Activated T-cell treated with anti-CD3 and anti-CD28 coated beads, Interleukin-2, amount 50 U/mL, for 4 hours (primary cell): ENCODE data around the gene DNAJA4. TPM values are rescaled to one million over a fixed set of nuclear protein-coding genes. Genes with fewer than 3 reads are reported as not detected.
A peak's percentile ranks its signal among the peaks of the same experiment; 100 is the strongest.
"Not testable (repeated sequence)": the region's sequence is repeated elsewhere in the genome, so short reads cannot be mapped to it uniquely, and the experiment has no call there.

Experiments
- ATAC-seq, 2 donors: fragments of 200-7000 bp; cut with Tn5 transposase; one replicate each; pipeline ENCODE4 v1.10.0; 2021
- DNase-seq: peaks from one replicate; pipeline ENCODE4 v3.0.0-alpha.2; 2020
- H3K27me3 Mint-ChIP-seq: one replicate; pipeline ENCODE4 v1.8.0; 2021; ENCODE audit warnings: low read depth, mixed read lengths
- H3K36me3 Mint-ChIP-seq: one replicate; pipeline ENCODE4 v1.8.0; 2022; ENCODE audit warnings: mixed read lengths; ENCODE audit not compliant: insufficient read depth
- H3K4me1 Mint-ChIP-seq: one replicate; pipeline ENCODE4 v1.8.0; 2021; ENCODE audit warnings: low read depth, mixed read lengths
- H3K4me3 Mint-ChIP-seq: one replicate; pipeline ENCODE4 v1.8.0; 2021; ENCODE audit warnings: mild to moderate bottlenecking, moderate library complexity, mixed read lengths
- H3K9me3 Mint-ChIP-seq: one replicate; pipeline ENCODE4 v1.8.0; 2021; ENCODE audit warnings: mixed read lengths
- total RNA-seq, 3 donors: library from RNA; stranded (reverse); gene quantifications; one replicate each; pipeline ENCODE4 v1.2.1, GENCODE V29; 2021

Gene DNAJA4
- total RNA-seq, 3 donors from 2014 or later, result 39.0 to 42.2 (median 42.0) TPM

GRCh38 chr15:78236491-78236890 is 27.9 kb upstream of the DNAJA4 start:
- H3K36me3 Mint-ChIP-seq, result no peaks in the 10 kb centered on the region
- ATAC-seq (no peak), DNase-seq (no peak)
- H3K4me3 Mint-ChIP-seq, result no peak overlapping the region
- peaks cover 6% of the 10 kb centered on the region for H3K27me3 Mint-ChIP-seq
- no peaks in the 10 kb centered on the region for H3K9me3 Mint-ChIP-seq
- H3K4me1 Mint-ChIP-seq, result peaks cover 2% of the 10 kb centered on the region

- H3K27me3 Mint-ChIP-seq, result peaks cover 6% of the 10 kb centered on the region
- peaks cover 2% of the 10 kb centered on the region for H3K4me1 Mint-ChIP-seq
- ATAC-seq (no peak), DNase-seq (no peak)
- H3K9me3 Mint-ChIP-seq, result no peaks in the 10 kb centered on the region
- no peaks in the 10 kb centered on the region for H3K36me3 Mint-ChIP-seq
- H3K4me3 Mint-ChIP-seq, result no peak overlapping the region
These were observed 27.2 kb upstream of the DNAJA4 start for GRCh38 chr15:78237146-78237545.

GRCh38 chr15:78239811-78240210 is 24.6 kb upstream of the DNAJA4 start:
- Mint-ChIP-seq H3K4me1 (peaks cover 2% of the 10 kb centered on the region), H3K27me3 (peaks cover under 1% of the 10 kb centered on the region), H3K9me3 (no peaks in the 10 kb centered on the region), H3K36me3 (no peaks in the 10 kb centered on the region), H3K4me3 (no peak overlapping the region)
- DNase-seq, result no peak
- no peak for ATAC-seq

DNA sequence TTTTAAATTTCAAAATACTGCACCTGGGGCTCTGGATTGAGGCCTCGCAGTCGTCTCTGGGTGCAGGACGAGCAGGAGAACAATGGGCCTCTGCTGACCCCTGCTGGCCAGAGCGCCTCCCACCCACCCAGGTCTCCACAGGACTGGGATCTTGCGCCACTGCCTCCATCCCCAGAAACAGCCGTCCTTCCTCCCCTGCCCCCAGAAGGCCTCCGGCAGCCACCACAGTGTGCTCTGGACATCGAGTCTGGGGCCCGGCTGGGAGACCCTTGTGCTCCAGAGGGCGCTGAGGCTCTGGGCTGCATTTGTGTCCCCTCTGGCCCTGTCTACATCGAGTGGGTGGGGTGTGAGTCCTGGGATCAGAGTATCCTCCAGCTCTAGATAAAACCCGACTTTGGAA is 23.3 kb upstream of the DNAJA4 start:
- Mint-ChIP-seq H3K27me3 (no peaks in the 10 kb centered on the region), H3K4me3 (no peak overlapping the region), H3K36me3 (no peaks in the 10 kb centered on the region), H3K4me1 (peaks cover 2% of the 10 kb centered on the region), H3K9me3 (no peaks in the 10 kb centered on the region)
- ATAC-seq (peak; percentile 90 to 91), DNase-seq (peak; percentile 82)

DNA sequence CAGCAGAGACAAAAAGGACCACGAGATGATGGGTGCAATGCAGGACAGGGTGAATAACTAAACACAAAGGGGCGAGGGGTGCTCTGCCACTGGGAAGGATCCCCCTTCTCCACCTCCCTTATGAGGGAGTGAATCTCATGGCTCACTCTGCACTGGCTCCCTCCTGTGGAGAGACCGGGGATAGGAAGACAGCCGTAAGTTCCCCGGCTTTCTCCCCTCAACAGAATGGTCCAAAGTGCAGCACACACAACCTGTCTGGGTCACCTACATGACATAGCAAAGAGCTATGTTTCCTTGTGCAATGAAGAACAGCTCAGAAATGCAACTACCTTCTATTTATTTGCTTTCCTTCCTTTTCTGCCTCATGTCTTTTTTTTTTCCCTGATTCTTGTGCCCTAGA is 22.2 kb upstream of the DNAJA4 start:
- DNase-seq (no peak), ATAC-seq (no peak)

DNA sequence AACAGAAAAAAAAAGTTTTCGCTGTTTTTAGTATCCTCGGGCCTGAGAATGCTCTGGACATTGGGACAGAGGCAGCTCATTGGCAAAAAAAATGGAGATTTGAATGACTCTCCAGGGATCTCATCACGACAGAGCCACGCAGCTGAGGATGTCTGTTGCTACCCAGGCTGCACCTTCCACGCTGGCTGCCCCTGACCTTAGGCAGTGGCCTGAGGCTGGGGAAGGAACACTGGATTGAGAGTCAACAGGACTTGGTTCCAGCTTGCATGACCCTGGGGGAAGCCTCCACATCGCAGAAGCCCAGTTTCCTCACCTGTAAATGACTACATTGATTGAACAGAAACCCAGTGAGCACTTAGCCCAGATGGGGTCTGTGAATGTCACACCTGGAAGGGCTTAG is 21.3 kb upstream of the DNAJA4 start:
- H3K27me3 Mint-ChIP-seq, result no peaks in the 10 kb centered on the region
- no peak overlapping the region for H3K4me3 Mint-ChIP-seq
- no peak for DNase-seq
- H3K4me1 Mint-ChIP-seq, result peaks cover 2% of the 10 kb centered on the region
- ATAC-seq, result no peak
- H3K36me3 Mint-ChIP-seq, result no peaks in the 10 kb centered on the region
- no peaks in the 10 kb centered on the region for H3K9me3 Mint-ChIP-seq

More for the DNA sequence above, 22.2 kb upstream of the DNAJA4 start:
- Mint-ChIP-seq H3K27me3 (no peaks in the 10 kb centered on the region), H3K4me1 (peaks cover 2% of the 10 kb centered on the region), H3K9me3 (no peaks in the 10 kb centered on the region), H3K36me3 (no peaks in the 10 kb centered on the region), H3K4me3 (no peak overlapping the region)

- ATAC-seq, result no peak
- Mint-ChIP-seq H3K4me3 (no peak overlapping the region), H3K36me3 (no peaks in the 10 kb centered on the region), H3K9me3 (no peaks in the 10 kb centered on the region), H3K4me1 (peaks cover 2% of the 10 kb centered on the region), H3K27me3 (no peaks in the 10 kb centered on the region)
- no peak for DNase-seq
These were observed 20.8 kb upstream of the DNAJA4 start for GRCh38 chr15:78243491-78243941.

DNA sequence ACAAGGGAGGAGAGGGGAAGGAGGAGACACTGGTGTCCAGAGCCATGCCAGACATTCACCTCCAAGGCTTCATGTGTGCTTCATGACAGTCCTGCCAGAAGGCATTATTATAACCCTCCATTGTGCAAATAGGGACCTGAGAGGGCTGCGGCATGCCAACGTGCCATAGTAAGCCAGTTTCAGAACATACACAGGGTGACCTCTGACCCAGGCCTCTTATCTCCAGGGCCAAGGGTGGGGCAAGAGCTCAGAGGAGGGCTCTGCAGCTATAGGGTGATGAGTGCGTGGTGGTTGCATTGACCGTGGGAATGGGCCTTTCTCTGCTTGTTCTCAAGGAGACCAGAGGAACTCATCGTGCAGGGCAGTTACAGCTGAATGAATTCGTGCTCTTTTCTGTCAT is 20.3 kb upstream of the DNAJA4 start:
- ATAC-seq, result no peak
- no peak overlapping the region for H3K4me3 Mint-ChIP-seq
- DNase-seq, result no peak
- H3K27me3 Mint-ChIP-seq, result no peaks in the 10 kb centered on the region
- H3K36me3 Mint-ChIP-seq, result no peaks in the 10 kb centered on the region
- H3K4me1 Mint-ChIP-seq, result peaks cover 2% of the 10 kb centered on the region
- no peaks in the 10 kb centered on the region for H3K9me3 Mint-ChIP-seq

DNA sequence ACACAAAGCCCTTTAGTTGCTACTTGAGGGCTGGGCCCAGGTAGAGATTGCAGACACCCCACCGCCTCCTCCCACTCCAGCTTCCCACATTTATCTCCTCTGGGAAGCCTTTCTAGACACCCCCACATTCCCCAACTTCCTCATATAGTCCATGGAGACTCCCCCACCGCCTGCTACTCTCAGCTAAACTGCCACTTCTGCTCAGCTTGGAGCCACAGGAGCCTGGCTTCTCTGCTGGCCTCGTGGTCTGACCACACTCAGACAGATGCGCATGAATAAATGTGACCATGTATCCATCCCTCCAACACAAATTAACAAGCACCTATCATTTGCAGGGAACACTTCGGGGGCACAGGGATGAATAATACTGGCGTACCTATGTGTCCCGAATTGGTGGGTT is 19.5 kb upstream of the DNAJA4 start:
- no peaks in the 10 kb centered on the region for H3K9me3 Mint-ChIP-seq
- no peak for DNase-seq
- H3K36me3 Mint-ChIP-seq, result no peaks in the 10 kb centered on the region
- H3K4me1 Mint-ChIP-seq, result peaks cover 2% of the 10 kb centered on the region
- no peaks in the 10 kb centered on the region for H3K27me3 Mint-ChIP-seq
- ATAC-seq, result no peak
- H3K4me3 Mint-ChIP-seq, result no peak overlapping the region

DNA sequence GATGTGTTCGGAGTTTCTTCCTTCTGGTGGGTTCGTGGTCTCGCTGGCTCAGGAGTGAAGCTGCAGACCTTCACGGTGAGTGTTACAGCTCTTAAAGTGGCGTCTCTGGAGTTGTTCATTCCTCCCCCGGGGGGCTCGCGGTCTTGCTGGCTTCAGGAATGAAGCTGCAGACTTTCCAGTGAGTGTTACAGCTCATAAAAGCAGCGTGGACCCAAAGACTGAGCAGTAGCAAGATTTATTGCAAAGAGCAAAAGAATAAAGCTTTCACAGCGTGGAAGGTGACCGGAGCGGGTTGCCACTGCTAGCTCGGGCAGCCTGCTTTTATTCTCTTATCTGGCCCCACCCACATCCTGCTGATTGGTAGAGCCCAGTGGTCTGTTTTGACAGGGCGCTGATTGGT is 19.0 kb upstream of the DNAJA4 start:
- not testable (repeated sequence) for H3K27me3 Mint-ChIP-seq, ATAC-seq, H3K36me3 Mint-ChIP-seq

DNA sequence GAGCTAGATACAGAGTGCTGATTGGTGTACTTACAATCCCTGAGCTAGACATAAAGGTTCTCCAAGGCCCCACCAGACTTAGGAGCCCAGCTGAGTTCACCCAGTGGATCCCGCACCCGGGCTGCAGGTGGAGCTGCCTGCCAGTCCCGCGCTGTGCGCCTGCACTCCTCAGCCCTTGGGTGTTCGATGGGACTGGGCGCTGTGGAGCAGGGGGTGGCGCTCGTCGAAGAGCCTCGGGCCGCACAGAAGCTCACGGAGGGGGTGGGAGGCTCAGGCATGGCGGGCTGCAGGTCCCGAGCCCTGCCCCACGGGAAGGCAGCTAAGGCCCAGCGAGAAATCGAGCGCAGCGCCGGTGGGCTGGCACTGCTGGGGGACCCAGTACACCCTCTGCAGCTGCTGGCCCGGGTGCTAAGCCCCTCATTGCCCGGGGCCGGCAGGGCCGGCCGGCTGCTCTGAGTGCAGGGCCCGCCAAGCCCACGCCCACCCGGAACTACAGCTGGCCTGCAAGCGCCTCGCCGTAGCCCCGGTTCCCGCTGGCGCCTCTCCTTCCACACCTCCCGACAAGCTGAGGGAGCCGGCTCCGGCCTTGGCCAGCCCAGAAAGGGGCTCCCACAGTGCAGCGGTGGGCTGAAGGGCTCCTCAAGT is 18.3 kb upstream of the DNAJA4 start:
- H3K36me3 Mint-ChIP-seq, ATAC-seq, H3K9me3 Mint-ChIP-seq, H3K27me3 Mint-ChIP-seq, H3K4me1 Mint-ChIP-seq, DNase-seq, H3K4me3 Mint-ChIP-seq: not testable (repeated sequence)

More for the DNA sequence above, 19.0 kb upstream of the DNAJA4 start:
- H3K9me3 Mint-ChIP-seq, DNase-seq, H3K4me3 Mint-ChIP-seq, H3K4me1 Mint-ChIP-seq: not testable (repeated sequence)

DNA sequence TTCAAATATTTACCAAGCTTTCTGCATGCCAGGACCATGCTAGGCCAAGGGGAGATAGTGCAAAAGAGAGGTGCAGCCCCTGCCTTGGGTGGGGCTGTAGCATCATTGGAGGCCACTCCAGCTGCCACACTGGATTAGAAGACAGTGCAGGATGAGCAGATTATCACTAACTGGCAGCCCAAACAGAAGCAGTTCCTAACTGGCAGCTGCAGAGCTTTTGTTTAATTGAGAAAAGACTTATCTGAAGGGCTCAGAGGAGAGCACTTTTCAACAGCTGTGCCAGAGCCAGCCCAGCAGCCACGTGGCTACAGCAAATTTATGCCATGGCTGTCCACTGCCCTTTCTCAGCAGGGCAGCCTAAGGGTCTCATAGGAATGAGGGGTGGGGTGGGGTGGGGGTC is 16.5 kb upstream of the DNAJA4 start:
- no peak overlapping the region for H3K4me3 Mint-ChIP-seq
- DNase-seq (no peak), ATAC-seq (no peak)
- no peaks in the 10 kb centered on the region for H3K9me3 Mint-ChIP-seq
- H3K36me3 Mint-ChIP-seq, result no peaks in the 10 kb centered on the region
- no peaks in the 10 kb centered on the region for H3K4me1 Mint-ChIP-seq
- no peaks in the 10 kb centered on the region for H3K27me3 Mint-ChIP-seq

GRCh38 chr15:78249131-78249530 is 15.2 kb upstream of the DNAJA4 start:
- DNase-seq (no peak), ATAC-seq (no peak)
- Mint-ChIP-seq H3K36me3 (no peaks in the 10 kb centered on the region), H3K27me3 (no peaks in the 10 kb centered on the region), H3K9me3 (no peaks in the 10 kb centered on the region), H3K4me3 (no peak overlapping the region), H3K4me1 (no peaks in the 10 kb centered on the region)

DNA sequence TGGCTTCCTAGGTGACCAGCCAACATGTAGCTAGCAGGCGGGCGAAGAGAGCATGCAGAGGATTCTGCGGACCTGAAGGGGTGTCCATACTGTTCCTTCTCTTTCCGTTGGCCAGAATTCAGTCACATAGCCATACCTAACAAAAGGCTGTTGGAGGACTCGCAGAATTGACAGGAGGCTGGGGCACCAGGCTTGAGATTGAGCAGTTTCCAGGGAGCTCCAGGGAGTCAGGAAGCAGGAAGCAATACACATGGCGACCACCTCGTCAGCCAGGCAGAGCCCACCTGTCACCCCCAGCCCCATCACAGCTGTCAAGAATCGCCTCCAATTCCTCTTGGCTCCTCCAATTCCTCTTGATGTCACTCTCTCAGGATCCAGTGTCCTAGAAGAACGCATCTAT is 13.2 kb upstream of the DNAJA4 start:
- DNase-seq (no peak), ATAC-seq (no peak)
- H3K4me1 Mint-ChIP-seq, result no peaks in the 10 kb centered on the region
- H3K4me3 Mint-ChIP-seq, result no peak overlapping the region
- no peaks in the 10 kb centered on the region for H3K9me3 Mint-ChIP-seq
- no peaks in the 10 kb centered on the region for H3K27me3 Mint-ChIP-seq
- H3K36me3 Mint-ChIP-seq, result no peaks in the 10 kb centered on the region

- Mint-ChIP-seq H3K27me3 (no peaks in the 10 kb centered on the region), H3K4me1 (no peaks in the 10 kb centered on the region), H3K4me3 (no peak overlapping the region), H3K9me3 (no peaks in the 10 kb centered on the region), H3K36me3 (no peaks in the 10 kb centered on the region)
- no peak for ATAC-seq
- DNase-seq, result no peak
These were observed 8.8 kb upstream of the DNAJA4 start for GRCh38 chr15:78255421-78256043.
